C4-2B (cell line): ENCODE results near the gene DPYSL3.

Experiments
- H3K27ac ChIP-seq: fragments of 450-650 bp; 2 replicates; pipeline ENCODE4 v1.5.1; 2017
- CTCF ChIP-seq: fragments of 450-650 bp; conservative IDR thresholded peaks from 2 replicates; pipeline ENCODE4 v1.5.1; 2017; ENCODE audit warnings: mild to moderate bottlenecking
- ZFX ChIP-seq: fragments of 450-650 bp; IDR thresholded peaks from 2 replicates; pipeline ENCODE4 v1.6.1; 2017

The DPYSL3 gene

GRCh38 chr5:147411359-147412319 is 98.2 kb downstream of the DPYSL3 start:
- no peak for TF ChIP-seq ZFX
- TF ChIP-seq CTCF, result no peak
- no peak overlapping the region for H3K27ac ChIP-seq

- no peak for TF ChIP-seq CTCF
- TF ChIP-seq ZFX, result no peak
- H3K27ac ChIP-seq, result no peak overlapping the region
These were observed 99.1 kb downstream of the DPYSL3 start for GRCh38 chr5:147410496-147411358.

GRCh38 chr5:147408980-147409379 is 100.9 kb downstream of the DPYSL3 start:
- TF ChIP-seq ZFX, result no peak
- TF ChIP-seq CTCF, result no peak

GRCh38 chr5:147407094-147407681 is 102.7 kb downstream of the DPYSL3 start:
- TF ChIP-seq ZFX (no peak), CTCF (no peak)
- H3K27ac ChIP-seq, result no peak overlapping the region

More at GRCh38 chr5:147408980-147409379, 100.9 kb downstream of the DPYSL3 start:
- no peak overlapping the region for H3K27ac ChIP-seq

GRCh38 chr5:147406636-147407035 is 103.2 kb downstream of the DPYSL3 start:
- H3K27ac ChIP-seq, result no peak overlapping the region
- TF ChIP-seq CTCF (no peak), ZFX (no peak)

GRCh38 chr5:147404706-147405105 is 105.2 kb downstream of the DPYSL3 start:
- no peak overlapping the region for H3K27ac ChIP-seq
- no peak for TF ChIP-seq ZFX
- TF ChIP-seq CTCF, result no peak
